A549 (cell line): ENCODE results near the gene BTF3. TPM values are rescaled to one million over a fixed set of nuclear protein-coding genes. Genes with fewer than 3 reads are reported as not detected.

Experiments used
- ATAC-seq, 2 experiments: fragments of 200-7000 bp in 1 of 2; fragments of >200 bp in 1 of 2; cut with Nextera tagmentation in 1 of 2; cut with Tn5 transposase in 1 of 2; 3 replicates each; pipeline versions ENCODE4 v1.8.0 to v1.9.1; 2018 to 2020; ENCODE audit warnings: mild to moderate bottlenecking in 1 of 2, moderate library complexity in 1 of 2
- CTCF ChIA-PET: fragments of 300-600 bp; sonication (Branson Sonifier 250); formaldehyde crosslinking; extraction: SDS; loops from one replicate; lab custom pipeline; 2021; ENCODE audit warnings: antibody characterized with exemption, inconsistent platforms; lab: Yijun Ruan, JAX
- POLR2A ChIA-PET: fragments of 350-600 bp; formaldehyde crosslinking; extraction: SDS; loops from one replicate; lab custom pipeline; 2021; ENCODE audit warnings: antibody characterized with exemption, inconsistent platforms; lab: Yijun Ruan, JAX
- DNase-seq, 2 experiments: peaks; one replicate each; pipeline versions ENCODE4 v3.0.0 to v3.0.0-alpha.2; 2011 to 2016; ENCODE audit warnings: low read depth in 1 of 2, low spot score in 1 of 2
- FAIRE-seq: peaks from 2 replicates; lab custom pipeline; 2011; peaks lifted over from hg19 to GRCh38; lab: Jason Lieb, UNC
- H3K27ac ChIP-seq, 2 experiments: fragments of >200 bp; sonication (Bioruptor Twin); formaldehyde crosslinking; 3 replicates each; pipeline ENCODE4 v1.5.1; 2016 to 2017
- H3K4me1 ChIP-seq: fragments of >200 bp; sonication (Bioruptor Twin); formaldehyde crosslinking; 3 replicates; pipeline ENCODE4 v1.6.1; 2016
- H3K4me2 ChIP-seq: fragments of >200 bp; sonication (Bioruptor Twin); formaldehyde crosslinking; 3 replicates; pipeline ENCODE4 v1.6.1; 2016
- H3K4me3 ChIP-seq: fragments of >200 bp; sonication (Bioruptor Twin); formaldehyde crosslinking; 3 replicates; pipeline ENCODE4 v1.5.1; 2016
- H3K9me3 ChIP-seq: fragments of >200 bp; sonication (Bioruptor Twin); formaldehyde crosslinking; 3 replicates; pipeline ENCODE4 v1.6.1; 2016
- BHLHE40 ChIP-seq: IDR thresholded peaks from 2 replicates; pipeline ENCODE4 v1.6.1; 2012; ENCODE audit warnings: low read depth, low read length, inconsistent platforms
- CBX8 ChIP-seq: fragments of 200-600 bp; sonication (generic); IDR thresholded peaks from 2 replicates; pipeline ENCODE4 v1.6.1; 2016
- CEBPB ChIP-seq, 2 experiments: fragments of >200 bp in 1 of 2; sonication (Bioruptor Twin) in 1 of 2; formaldehyde crosslinking in 1 of 2; IDR thresholded peaks; 2 replicates each; pipeline ENCODE4 v1.6.1; 2012 to 2016
- CHD4 ChIP-seq: fragments of 200-600 bp; sonication (generic); IDR thresholded peaks from 2 replicates; pipeline ENCODE4 v1.6.1; 2016; ENCODE audit warnings: antibody characterized with exemption, mild to moderate bottlenecking, borderline replicate concordance
- EHMT2 ChIP-seq: fragments of 200-600 bp; sonication (generic); IDR thresholded peaks from 2 replicates; pipeline ENCODE4 v1.6.1; 2016; ENCODE audit warnings: antibody characterized with exemption, low read depth, mild to moderate bottlenecking, moderate library complexity
- FOSB ChIP-seq: fragments of 250-450 bp; sonication (Bioruptor Pico); IDR thresholded peaks from 2 replicates; pipeline ENCODE4 v1.5.0; 2020; ENCODE audit warnings: mild to moderate bottlenecking, moderate library complexity
- FOXS1 ChIP-seq: fragments of 250-450 bp; sonication (Bioruptor Pico); IDR thresholded peaks from 2 replicates; pipeline ENCODE4 v1.5.0; 2020; ENCODE audit warnings: mild to moderate bottlenecking, moderate library complexity
- GATA3 ChIP-seq: IDR thresholded peaks from 2 replicates; pipeline ENCODE4 v1.6.1; 2012; ENCODE audit warnings: borderline replicate concordance
- HOXB13 ChIP-seq: fragments of 250-450 bp; sonication (Bioruptor Pico); IDR thresholded peaks from 2 replicates; pipeline ENCODE4 v1.5.0; 2020; ENCODE audit warnings: low read depth, mild to moderate bottlenecking, moderate library complexity
- KDM1A ChIP-seq: fragments of 200-600 bp; sonication (generic); IDR thresholded peaks from 2 replicates; pipeline ENCODE4 v1.6.1; 2016; ENCODE audit warnings: low read depth, mild to moderate bottlenecking
- NFE2L2 ChIP-seq: fragments of 150-350 bp; conservative IDR thresholded peaks from 2 replicates; pipeline ENCODE4 v1.6.1; 2014; ENCODE audit warnings: low read length
- NPAS2 ChIP-seq: fragments of 250-450 bp; sonication (Bioruptor Pico); IDR thresholded peaks from 2 replicates; pipeline ENCODE4 v1.8.0; 2022; ENCODE audit warnings: mild to moderate bottlenecking, moderate library complexity, borderline replicate concordance
- NR3C1 ChIP-seq: fragments of >200 bp; sonication (Bioruptor Twin); formaldehyde crosslinking; IDR thresholded peaks from 3 replicates; pipeline ENCODE4 v1.6.1; 2017
- POLR2A ChIP-seq: IDR thresholded peaks from 2 replicates; pipeline ENCODE4 v1.6.1; 2012; ENCODE audit warnings: mild to moderate bottlenecking, low read length
- POLR2AphosphoS2 ChIP-seq: conservative IDR thresholded peaks from 2 replicates; pipeline ENCODE4 v1.6.1; 2012; ENCODE audit warnings: low read length, improper control_type of control experiment, inconsistent platforms
- RNF2 ChIP-seq: fragments of 200-600 bp; sonication (generic); IDR thresholded peaks from 2 replicates; pipeline ENCODE4 v1.6.1; 2016; ENCODE audit warnings: low read depth, mild to moderate bottlenecking, antibody characterized with exemption, moderate library complexity, borderline replicate concordance
- ZNF302 ChIP-seq: fragments of 250-450 bp; sonication (Bioruptor Pico); IDR thresholded peaks from 2 replicates; pipeline ENCODE4 v1.9.0; 2021; ENCODE audit warnings: inconsistent platforms, mild to moderate bottlenecking, moderate library complexity
- WGBS: methylation state at CpG from one replicate; pipeline ENCODE4 v1.1.6; 2017; ENCODE audit errors: missing lambda C conversion rate; 5-methylcytosine and 5-hydroxymethylcytosine counted together
- polyA plus RNA-seq, 4 experiments: library from polyadenylated mRNA; depleted of rRNA in 3 of 4; stranded (reverse); fragments of >200 nt; fragmentation: RNase III in 1 of 4; extraction: RNeasy Plus Mini Kit Qiagen cat#74134 plus additional on column Dnase treatment in 1 of 4; gene quantifications; 2 replicates in 3 of 4; 3 replicates in 1 of 4; pipeline ENCODE4 v1.2.3, GENCODE V29; 2011 to 2017
- TF ChIP-seq, protein P1 (sequence below): IDR thresholded peaks from 2 replicates; pipeline ENCODE4 v1.6.1; 2012; ENCODE audit warnings: low read depth, borderline replicate concordance
- TF ChIP-seq, protein P2 (sequence below): fragments of 450-650 bp; IDR thresholded peaks from 2 replicates; pipeline ENCODE4 v1.6.1; 2014; ENCODE audit warnings: antibody characterized with exemption
- TF ChIP-seq, protein P3 (sequence below): fragments of >200 bp; sonication (Bioruptor Twin); formaldehyde crosslinking; IDR thresholded peaks from 3 replicates; pipeline ENCODE4 v1.6.1; 2016
- TF ChIP-seq, protein P4 (sequence below): fragments of 200-600 bp; sonication (generic); IDR thresholded peaks from 2 replicates; pipeline ENCODE4 v1.6.1; 2016; ENCODE audit warnings: antibody characterized with exemption, mild to moderate bottlenecking, moderate library complexity
- TF ChIP-seq, protein P5 (sequence below): fragments of 250-450 bp; sonication (Bioruptor Pico); IDR thresholded peaks from 2 replicates; pipeline ENCODE4 v1.5.0; 2021; ENCODE audit warnings: mild to moderate bottlenecking, moderate library complexity, borderline replicate concordance

BTF3 gene
- polyA plus RNA-seq, 2 of the 4 experiments (the other 2 are of a cell fraction), result 1,048 to 1,159 TPM

DNA sequence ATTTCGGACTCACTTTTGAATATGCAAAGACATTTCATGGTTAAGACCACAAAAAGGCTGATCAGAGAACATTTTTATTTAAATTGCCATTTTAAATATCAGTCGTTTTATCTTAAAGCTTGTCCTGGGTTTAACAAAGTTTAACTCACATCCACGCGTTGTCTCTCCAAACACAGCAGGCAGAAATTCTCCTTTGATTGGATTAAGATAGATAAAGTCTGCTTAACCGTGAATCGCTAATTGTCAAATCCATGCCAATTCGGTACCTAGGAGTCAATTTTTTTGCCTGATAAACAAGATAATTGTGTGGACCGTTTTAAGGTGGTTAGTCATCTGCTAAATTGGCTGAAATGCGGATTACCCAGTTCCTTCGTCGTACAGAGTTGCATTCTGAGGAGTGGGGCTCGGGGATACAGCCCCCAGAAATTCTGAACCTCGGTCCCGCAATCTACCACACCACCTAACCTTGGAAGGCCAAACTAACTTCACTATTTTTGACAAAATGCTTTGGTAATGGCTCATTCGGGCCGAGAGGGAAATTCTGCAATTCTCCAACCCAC is 665 bp upstream of the BTF3 start:
- peak overlapping the region; percentile 91 for H3K4me2 ChIP-seq
- no peak for TF ChIP-seq NFE2L2
- TF ChIP-seq FOSB, result no peak
- TF ChIP-seq EHMT2, result 0 out of 2 replicates have a peak, but pooled peaks have one; percentile 11
- H3K4me3 ChIP-seq, result peak overlapping the region; percentile 64
- peak overlapping the region; percentile 90 to 98 for H3K27ac ChIP-seq
- no peak for ATAC-seq
- CTCF ChIA-PET, result interaction anchor here (0.9 to 3.4 kb wide), 12 partner anchors 10 to 282 kb away, joined by 3 to 18 read pairs (median 9); partner anchors contain the start of gene FOXD1
- POLR2A ChIA-PET, result interaction anchor here (1.0 to 4.3 kb wide), 5 partner anchors 9 to 281 kb away, joined by 6 to 26 read pairs (median 8); partner anchors contain the start of gene FOXD1
- no peak for DNase-seq
- H3K9me3 ChIP-seq, result no peaks in the 10 kb centered on the region
- peaks cover 34% of the 10 kb centered on the region for H3K4me1 ChIP-seq
- no peak for FAIRE-seq
- WGBS, result 61% methylated on average over 16 of the region's 16 CpGs

DNA sequence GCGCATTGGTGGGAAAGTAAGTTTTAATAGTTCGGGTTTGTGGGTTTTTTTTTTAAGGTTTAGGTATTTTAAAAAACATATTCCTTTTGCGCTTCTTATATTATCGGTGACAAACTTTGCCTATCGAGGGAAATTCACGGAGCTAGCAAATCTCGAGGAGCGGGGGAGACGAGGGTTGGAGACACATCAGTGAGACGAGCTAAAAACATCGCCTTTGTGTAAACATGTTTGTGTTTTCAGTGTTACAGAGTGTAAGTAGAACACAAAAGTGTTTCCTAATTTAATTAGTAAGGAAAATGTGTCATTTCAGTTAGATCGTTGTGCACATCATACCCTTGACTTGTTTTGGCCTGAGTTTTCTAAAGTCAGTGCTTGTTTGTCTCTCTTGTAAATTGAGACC is 945 bp downstream of the BTF3 start:
- DNase-seq, result no peak
- no peaks in the 10 kb centered on the region for H3K9me3 ChIP-seq
- peak overlapping the region; percentile 64 for H3K4me3 ChIP-seq
- 2% methylated on average over 12 of the region's 12 CpGs for WGBS
- H3K4me1 ChIP-seq, result peaks cover 34% of the 10 kb centered on the region
- no peak for ATAC-seq
- peak overlapping the region; percentile 90 for H3K4me2 ChIP-seq
- CTCF ChIA-PET, result interaction anchor here (0.8 to 3.1 kb wide), 5 partner anchors 13 to 907 kb away, joined by 3 to 15 read pairs (median 3); no protein-coding TSS in a partner anchor
- TF ChIP-seq, protein P1, sequence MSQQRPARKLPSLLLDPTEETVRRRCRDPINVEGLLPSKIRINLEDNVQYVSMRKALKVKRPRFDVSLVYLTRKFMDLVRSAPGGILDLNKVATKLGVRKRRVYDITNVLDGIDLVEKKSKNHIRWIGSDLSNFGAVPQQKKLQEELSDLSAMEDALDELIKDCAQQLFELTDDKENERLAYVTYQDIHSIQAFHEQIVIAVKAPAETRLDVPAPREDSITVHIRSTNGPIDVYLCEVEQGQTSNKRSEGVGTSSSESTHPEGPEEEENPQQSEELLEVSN, result no peak
- no peak for TF ChIP-seq POLR2AphosphoS2
- no peak for TF ChIP-seq NR3C1
- TF ChIP-seq, protein P2, sequence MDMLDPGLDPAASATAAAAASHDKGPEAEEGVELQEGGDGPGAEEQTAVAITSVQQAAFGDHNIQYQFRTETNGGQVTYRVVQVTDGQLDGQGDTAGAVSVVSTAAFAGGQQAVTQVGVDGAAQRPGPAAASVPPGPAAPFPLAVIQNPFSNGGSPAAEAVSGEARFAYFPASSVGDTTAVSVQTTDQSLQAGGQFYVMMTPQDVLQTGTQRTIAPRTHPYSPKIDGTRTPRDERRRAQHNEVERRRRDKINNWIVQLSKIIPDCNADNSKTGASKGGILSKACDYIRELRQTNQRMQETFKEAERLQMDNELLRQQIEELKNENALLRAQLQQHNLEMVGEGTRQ, result no peak
- TF ChIP-seq RNF2, result no peak
- TF ChIP-seq CHD4, result no peak
- TF ChIP-seq, protein P3, sequence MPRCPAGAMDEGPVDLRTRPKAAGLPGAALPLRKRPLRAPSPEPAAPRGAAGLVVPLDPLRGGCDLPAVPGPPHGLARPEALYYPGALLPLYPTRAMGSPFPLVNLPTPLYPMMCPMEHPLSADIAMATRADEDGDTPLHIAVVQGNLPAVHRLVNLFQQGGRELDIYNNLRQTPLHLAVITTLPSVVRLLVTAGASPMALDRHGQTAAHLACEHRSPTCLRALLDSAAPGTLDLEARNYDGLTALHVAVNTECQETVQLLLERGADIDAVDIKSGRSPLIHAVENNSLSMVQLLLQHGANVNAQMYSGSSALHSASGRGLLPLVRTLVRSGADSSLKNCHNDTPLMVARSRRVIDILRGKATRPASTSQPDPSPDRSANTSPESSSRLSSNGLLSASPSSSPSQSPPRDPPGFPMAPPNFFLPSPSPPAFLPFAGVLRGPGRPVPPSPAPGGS, result no peak
- TF ChIP-seq, protein P4, sequence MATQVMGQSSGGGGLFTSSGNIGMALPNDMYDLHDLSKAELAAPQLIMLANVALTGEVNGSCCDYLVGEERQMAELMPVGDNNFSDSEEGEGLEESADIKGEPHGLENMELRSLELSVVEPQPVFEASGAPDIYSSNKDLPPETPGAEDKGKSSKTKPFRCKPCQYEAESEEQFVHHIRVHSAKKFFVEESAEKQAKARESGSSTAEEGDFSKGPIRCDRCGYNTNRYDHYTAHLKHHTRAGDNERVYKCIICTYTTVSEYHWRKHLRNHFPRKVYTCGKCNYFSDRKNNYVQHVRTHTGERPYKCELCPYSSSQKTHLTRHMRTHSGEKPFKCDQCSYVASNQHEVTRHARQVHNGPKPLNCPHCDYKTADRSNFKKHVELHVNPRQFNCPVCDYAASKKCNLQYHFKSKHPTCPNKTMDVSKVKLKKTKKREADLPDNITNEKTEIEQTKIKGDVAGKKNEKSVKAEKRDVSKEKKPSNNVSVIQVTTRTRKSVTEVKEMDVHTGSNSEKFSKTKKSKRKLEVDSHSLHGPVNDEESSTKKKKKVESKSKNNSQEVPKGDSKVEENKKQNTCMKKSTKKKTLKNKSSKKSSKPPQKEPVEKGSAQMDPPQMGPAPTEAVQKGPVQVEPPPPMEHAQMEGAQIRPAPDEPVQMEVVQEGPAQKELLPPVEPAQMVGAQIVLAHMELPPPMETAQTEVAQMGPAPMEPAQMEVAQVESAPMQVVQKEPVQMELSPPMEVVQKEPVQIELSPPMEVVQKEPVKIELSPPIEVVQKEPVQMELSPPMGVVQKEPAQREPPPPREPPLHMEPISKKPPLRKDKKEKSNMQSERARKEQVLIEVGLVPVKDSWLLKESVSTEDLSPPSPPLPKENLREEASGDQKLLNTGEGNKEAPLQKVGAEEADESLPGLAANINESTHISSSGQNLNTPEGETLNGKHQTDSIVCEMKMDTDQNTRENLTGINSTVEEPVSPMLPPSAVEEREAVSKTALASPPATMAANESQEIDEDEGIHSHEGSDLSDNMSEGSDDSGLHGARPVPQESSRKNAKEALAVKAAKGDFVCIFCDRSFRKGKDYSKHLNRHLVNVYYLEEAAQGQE, result no peak
- TF ChIP-seq ZNF302 (CRISPR knock-in tag), result no peak
- TF ChIP-seq BHLHE40, result no peak
- TF ChIP-seq, protein P5, sequence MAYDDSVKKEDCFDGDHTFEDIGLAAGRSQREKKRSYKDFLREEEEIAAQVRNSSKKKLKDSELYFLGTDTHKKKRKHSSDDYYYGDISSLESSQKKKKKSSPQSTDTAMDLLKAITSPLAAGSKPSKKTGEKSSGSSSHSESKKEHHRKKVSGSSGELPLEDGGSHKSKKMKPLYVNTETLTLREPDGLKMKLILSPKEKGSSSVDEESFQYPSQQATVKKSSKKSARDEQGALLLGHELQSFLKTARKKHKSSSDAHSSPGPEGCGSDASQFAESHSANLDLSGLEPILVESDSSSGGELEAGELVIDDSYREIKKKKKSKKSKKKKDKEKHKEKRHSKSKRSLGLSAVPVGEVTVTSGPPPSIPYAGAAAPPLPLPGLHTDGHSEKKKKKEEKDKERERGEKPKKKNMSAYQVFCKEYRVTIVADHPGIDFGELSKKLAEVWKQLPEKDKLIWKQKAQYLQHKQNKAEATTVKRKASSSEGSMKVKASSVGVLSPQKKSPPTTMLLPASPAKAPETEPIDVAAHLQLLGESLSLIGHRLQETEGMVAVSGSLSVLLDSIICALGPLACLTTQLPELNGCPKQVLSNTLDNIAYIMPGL (CRISPR knock-in tag), result no peak
- no peak for TF ChIP-seq POLR2A
- TF ChIP-seq CBX8, result no peak
- TF ChIP-seq FOXS1, result no peak
- TF ChIP-seq NPAS2 (CRISPR knock-in tag), result no peak
- no peak for TF ChIP-seq GATA3
- no peak for TF ChIP-seq CEBPB (IDR thresholded peaks at IDR 0.05)
- no peak for TF ChIP-seq HOXB13 (CRISPR knock-in tag)
- TF ChIP-seq KDM1A, result no peak
- FAIRE-seq, result no peak
- POLR2A ChIA-PET, result interaction anchor here (1.0 to 4.3 kb wide), 6 partner anchors 8 to 1141 kb away, joined by 3 to 26 read pairs (median 7); partner anchors contain the start of gene FOXD1
- H3K27ac ChIP-seq, result peak overlapping the region; percentile 90 to 98
